NOMO-1 treated with dmso at 0.1 percent for 144 hours (cell line): ENCODE results near the gene FLT1.

Experiments used
- DNase-seq: peaks from one replicate; lab custom pipeline; 2025; ENCODE audit not compliant: unreplicated experiment; lab: John Stamatoyannopoulos, UW

Gene FLT1

DNA sequence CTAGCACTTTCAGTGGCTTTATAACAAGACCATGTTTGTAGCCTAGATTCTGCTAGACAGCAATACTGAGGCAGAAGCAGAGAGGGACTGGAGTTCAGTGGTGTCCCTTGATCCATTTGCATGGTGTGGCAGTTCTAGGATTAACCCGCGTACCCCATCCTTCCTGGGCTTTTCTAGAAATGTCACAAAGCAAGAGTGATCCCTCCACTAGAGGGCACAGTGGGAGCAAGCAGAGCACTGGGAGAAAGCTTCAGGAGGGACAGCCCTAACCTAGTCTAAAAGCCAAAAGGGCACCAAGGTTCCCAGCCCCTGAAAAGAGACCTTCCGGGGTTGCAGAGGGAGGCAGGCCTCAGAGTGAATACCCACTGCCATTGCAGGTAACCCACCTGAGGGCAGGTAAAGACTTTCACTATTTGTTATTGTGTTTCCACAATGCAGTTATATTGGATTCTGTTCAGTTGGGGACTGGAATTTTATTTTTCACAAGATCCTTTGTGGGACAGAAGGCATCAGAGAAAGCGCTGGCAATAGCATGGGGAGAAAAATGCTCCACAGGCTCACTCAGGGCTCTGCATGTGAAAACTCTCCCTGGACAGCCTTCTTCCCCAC lies 170.6 kb downstream of the FLT1 start:
- DNase-seq = peak; percentile 65

DNA sequence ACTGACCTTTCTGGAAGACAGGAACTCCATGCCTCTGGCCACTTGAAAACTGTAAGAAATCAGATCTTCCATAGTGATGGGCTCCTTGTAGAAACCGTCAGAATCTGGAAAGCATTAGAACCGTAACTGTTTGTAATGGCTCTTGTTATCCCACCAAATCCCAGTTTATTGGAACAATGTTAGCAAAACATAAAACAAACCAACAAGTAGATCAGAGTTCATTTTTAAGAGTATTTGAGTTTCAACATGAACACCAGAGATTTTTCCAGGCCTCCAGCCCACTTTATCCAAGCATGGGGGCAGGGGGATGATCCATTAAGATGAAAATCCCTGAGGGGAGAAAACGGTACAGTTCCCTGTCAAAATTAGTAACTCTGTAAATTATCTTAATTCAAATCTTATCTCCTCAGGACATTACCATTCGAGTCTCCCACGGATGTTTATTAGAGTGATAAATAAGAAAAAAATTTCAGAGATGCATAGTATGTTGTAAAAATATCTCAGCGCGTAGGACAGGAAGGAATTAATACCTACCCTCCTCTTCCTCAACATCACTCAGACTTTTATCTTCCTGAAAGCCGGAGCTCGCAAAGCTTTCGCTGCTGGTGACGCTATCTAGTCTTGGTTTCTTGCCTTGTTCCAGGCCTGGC lies 172.5 kb downstream of the FLT1 start:
- no peak for DNase-seq

- no peak for DNase-seq
Measured at GRCh38 chr13:28321756-28322155, 173.2 kb downstream of the FLT1 start.

DNA sequence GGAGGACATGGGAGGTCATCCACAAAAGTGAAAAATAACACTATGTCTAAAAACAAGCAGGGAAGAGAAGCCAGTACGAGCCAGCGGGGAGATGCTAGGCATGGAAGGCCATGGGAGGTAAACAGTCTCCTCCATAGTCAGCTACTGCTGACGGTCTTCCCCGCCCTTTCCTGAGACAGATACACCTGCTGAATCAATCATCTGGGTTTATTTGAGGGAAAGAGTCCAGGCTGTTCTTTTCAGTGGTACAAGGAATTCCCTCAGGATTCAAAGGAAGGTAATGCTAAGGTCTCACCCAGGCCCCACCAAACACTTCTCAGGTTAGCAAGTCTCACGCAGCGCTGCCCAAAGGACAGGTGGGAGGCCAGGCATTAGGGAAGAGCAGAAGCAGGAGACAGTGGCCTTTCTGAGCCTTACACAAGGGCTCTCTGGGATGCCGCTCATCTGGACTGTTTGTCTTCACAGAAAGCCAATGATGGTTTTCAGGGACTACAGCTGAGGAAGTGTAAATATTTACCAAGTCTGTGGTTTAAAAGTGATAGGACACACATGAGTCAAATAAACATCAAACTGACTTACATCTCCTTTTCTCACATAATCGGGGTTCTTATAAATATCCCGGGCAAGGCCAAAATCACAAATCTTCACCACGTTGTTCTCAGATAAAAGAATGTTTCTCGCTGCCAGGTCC lies 173.9 kb downstream of the FLT1 start:
- DNase-seq = no peak

GRCh38 chr13:28320209-28320608 lies 174.7 kb downstream of the FLT1 start:
- DNase-seq = no peak

- no peak for DNase-seq
Measured at GRCh38 chr13:28319528-28319927, 175.4 kb downstream of the FLT1 start.

DNA sequence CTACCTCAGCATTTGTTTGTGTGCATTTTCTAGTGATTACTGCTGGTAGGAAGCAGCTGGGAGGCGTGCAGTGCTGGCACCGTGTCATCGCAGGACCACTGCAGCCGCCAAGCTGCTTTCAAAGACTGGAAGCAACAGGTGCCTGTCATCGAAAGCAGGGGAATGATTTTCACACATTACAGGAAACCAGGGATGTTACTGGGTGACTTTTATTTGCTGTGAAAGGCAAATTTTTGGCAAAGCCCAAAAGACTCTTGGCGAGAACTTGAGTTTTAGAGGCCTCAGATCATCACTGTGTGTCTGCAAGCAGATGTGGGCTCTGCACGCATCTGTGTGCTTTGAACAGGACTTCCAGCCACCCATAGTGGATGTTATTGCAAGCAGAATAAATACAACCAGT lies 176.4 kb downstream of the FLT1 start:
- DNase-seq = no peak

- no peak for DNase-seq
Measured at GRCh38 chr13:28316836-28317235, 178.1 kb downstream of the FLT1 start.

- no peak for DNase-seq
Measured at GRCh38 chr13:28316129-28316528, 178.8 kb downstream of the FLT1 start.

DNA sequence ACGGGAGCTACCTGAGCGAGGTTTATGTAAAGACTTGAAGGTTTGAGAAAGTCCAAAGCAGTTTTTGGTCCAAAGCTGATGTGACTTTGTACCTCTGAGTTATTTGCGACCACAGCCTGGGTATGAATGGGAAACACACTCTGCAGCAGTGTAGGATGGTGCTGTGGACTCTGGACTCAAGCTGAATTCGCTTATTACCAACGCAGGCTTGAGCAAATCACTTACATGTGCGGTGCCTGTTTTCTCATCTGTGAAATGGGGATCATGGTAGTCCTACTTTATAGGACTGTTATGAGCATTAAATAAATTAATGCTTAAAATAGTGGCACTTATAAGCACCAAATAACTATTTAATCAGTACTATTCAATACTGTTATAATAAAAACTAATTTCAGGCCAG lies 180.0 kb downstream of the FLT1 start:
- DNase-seq = no peak

GRCh38 chr13:28313579-28313978 lies 181.3 kb downstream of the FLT1 start:
- no peak for DNase-seq

DNA sequence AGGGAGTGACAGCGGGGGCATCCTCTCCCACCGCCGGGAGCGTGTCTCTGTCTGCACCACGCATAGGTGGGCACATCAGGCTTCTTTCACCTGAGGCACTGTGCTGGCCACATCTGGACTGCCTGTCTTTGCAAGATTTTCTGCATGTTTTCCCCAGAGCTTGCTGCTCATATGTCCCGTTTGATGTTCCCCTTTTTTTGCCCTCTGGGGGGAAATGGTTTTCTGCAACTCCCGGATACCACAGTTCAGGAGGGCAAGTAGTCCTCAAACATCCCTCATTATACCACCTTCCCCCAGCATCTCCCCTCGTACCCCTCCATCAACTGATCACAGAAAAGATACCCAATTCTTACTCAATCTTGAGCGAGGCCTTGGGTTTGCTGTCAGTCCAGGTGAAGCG lies 188.6 kb downstream of the FLT1 start:
- DNase-seq = no peak

GRCh38 chr13:28301839-28302238 lies 193.1 kb downstream of the FLT1 start:
- DNase-seq = no peak

DNA sequence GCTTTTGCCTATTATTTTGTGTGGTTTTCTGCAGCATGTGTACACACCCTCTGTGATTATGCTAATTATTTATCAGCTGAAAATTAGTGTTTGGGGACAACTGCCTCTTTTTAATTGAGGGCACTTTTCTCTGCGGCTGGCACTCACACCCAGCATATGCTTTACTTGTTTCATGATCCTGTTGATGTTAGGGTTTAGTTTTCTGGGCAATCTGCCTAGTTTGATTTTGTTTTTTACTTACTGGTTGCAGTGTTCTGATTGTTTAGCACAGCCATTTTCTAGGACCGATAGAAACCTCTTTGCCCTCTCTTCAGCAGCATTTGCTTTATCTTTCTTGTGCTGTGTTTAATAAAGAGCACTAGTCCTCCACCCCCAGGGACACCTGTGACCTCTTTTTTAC lies 195.0 kb downstream of the FLT1 start:
- DNase-seq = no peak

DNA sequence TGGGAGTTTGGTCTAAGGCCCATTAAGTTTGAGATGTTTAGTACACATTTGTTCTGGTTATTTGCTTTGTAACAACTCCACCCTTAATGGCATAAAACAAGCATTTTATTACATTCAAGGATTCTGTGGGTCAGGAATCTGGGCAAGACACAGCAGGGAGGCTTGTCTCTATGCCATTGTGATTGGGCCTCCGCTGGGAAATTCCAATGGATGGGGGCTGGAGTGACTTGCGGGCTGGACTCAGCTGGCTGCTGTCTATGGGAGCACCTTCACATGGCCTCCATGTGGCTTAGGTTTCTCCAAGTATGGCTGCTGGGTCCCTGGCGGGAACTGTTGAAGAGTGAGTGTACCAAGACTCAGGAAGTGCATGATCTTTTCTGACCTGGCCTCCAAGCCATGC lies 197.6 kb downstream of the FLT1 start:
- no peak for DNase-seq

DNA sequence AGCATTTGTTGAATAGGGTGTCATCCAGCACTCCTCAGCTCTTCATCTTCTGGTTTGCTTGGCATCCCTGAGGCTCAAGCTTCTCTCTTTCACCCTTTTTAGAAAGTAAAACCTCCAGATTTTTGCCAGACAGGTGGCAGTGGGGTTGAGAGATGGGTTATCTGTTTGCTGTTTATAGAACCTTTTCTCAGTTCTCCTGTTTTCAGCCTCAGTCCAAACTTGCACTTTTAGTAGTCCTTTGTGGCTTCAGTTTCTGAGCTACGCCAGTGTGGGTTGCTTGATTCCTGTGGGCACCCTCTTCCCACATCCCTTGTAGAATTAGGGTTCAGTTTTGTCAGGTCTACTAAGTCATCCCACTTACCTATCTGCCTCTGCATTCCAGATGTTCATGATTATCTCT lies 208.7 kb downstream of the FLT1 start:
- no peak for DNase-seq

DNA sequence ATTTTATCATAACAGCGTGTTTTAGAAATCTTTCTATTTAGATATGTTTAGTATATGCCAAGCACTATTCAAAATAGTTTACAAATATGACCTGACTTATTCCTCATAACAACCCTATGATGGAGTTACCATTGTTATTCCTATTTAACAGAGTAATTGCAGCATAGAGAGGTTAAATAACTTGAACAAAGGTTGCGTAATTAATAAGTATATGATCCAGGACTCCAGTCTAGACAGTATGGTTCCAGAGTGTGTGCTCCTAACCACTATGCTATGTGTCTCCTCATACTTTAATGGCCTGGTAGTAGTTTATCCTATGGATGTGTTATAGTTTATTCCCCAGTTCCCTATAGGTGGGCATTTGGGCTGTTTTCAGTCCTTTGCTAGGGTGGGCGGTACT lies 211.3 kb downstream of the FLT1 start:
- DNase-seq = no peak

- no peak for DNase-seq
Measured at GRCh38 chr13:28282451-28282850, 212.5 kb downstream of the FLT1 start.

DNA sequence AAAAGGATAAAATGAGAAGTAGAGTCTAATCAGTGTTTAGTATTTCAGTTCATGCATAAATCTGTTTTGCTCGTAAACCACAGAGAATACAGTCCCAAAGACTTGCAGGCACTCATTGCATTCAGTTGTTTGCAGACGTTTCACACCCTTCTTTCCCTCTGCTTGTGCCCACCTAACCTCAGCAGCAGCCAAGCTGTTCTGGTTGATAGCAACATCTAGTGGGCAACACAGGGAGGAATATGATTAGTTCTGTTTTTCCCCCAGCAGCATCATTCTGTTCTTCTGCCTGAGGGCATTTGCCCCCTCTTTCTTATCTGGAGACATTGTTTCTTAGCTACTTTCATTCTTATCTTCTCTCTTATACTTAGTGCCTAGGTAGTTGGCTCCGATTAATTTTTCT lies 221.0 kb downstream of the FLT1 start:
- DNase-seq = no peak

- DNase-seq = peak; percentile 22
Measured at GRCh38 chr13:28271056-28271840, 223.7 kb downstream of the FLT1 start.

- DNase-seq = peak; percentile 93
Measured at GRCh38 chr13:28268800-28269223, 226.1 kb downstream of the FLT1 start.

GRCh38 chr13:28267497-28267896 lies 227.4 kb downstream of the FLT1 start:
- DNase-seq = no peak
